Coronary artery (tissue), 2 donors: Measurements from ENCODE around the gene BRCA2.
"Not testable (repeated sequence)": the region's sequence is repeated elsewhere in the genome, so short reads cannot be mapped to it uniquely, and the experiment has no call there.

ENCODE experiments used
- DNase-seq: peaks from one replicate; pipeline ENCODE4 v3.0.0-alpha.2; 2017; ENCODE audit warnings: low spot score
- H3K27ac ChIP-seq, 2 donors: fragments of 200-600 bp; sonication (generic); one replicate each; pipeline ENCODE4 v1.5.1; 2016 to 2019
- H3K4me3 ChIP-seq: fragments of 200-600 bp; sonication (generic); 2 replicates; pipeline ENCODE4 v1.5.1; 2016; ENCODE audit warnings: mild to moderate bottlenecking, moderate library complexity
- TF ChIP-seq, protein P1 (sequence below): fragments of 200-600 bp; sonication (generic); IDR thresholded peaks from one replicate; pipeline ENCODE4 v1.5.1; 2019; ENCODE audit warnings: antibody characterized with exemption

BRCA2 gene

DNA sequence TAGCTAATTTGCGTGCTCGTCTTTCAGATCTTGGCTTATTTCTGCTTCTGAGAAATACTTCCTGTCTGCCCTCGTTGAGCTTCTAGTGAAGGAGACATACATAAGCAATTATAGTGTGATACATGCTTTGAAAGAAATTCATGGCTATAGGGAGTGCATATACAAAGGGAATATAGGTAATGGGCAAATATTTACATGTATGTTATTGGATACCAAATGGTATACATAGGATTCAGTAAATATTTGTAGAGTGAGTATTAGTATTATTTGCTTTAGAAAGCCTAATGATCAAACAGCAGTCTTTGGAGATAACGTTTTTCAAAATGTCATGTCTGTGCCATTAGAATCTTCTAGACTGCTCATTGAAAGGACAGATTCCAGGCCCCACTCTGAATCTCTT lies 5.2 kb downstream of the BRCA2 start:
- no peak for DNase-seq
- TF ChIP-seq, protein P1, sequence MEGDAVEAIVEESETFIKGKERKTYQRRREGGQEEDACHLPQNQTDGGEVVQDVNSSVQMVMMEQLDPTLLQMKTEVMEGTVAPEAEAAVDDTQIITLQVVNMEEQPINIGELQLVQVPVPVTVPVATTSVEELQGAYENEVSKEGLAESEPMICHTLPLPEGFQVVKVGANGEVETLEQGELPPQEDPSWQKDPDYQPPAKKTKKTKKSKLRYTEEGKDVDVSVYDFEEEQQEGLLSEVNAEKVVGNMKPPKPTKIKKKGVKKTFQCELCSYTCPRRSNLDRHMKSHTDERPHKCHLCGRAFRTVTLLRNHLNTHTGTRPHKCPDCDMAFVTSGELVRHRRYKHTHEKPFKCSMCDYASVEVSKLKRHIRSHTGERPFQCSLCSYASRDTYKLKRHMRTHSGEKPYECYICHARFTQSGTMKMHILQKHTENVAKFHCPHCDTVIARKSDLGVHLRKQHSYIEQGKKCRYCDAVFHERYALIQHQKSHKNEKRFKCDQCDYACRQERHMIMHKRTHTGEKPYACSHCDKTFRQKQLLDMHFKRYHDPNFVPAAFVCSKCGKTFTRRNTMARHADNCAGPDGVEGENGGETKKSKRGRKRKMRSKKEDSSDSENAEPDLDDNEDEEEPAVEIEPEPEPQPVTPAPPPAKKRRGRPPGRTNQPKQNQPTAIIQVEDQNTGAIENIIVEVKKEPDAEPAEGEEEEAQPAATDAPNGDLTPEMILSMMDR, result no peak
- no peak overlapping the region for H3K4me3 ChIP-seq
- no peak overlapping the region for H3K27ac ChIP-seq

DNA sequence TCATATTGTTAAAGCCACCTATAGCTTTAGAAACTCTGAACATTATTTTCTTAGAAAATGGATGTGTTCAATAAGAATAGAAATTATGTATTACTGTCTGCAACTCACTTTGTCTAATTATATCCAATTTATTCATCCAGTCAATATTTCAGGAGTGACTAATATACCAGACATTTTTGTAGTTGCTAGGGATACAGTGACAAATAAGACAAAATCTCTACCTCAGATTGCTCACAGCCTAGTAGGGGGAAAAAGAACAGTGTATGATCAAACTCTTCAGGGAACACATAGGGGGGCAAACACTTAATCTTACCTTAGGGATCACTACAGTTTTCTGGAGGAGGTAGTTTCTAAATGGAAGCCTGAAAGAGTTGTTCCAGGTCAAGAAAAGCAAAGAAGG lies 8.6 kb downstream of the BRCA2 start:
- TF ChIP-seq, protein P1, result no peak
- H3K27ac ChIP-seq, result no peak overlapping the region
- no peak for DNase-seq
- H3K4me3 ChIP-seq, result no peak overlapping the region

DNA sequence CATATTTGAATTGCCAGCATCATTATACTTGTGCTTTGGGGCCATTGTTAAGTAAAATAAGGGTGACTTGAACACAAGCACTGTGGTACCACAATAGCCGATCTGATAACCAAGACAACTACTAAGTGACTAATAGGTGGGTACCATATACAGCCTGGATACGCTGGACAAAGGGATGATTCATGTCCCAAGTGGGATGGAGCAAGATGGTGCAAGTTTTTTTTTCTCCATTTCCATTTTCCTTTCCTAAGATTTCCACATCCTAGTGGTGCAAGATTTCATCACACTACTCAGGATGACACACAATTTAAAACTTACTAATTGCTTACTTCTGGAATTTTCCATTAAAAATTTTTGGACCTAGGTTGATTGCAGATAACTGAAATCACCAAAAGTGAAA lies 15.1 kb downstream of the BRCA2 start:
- no peak overlapping the region for H3K27ac ChIP-seq
- no peak overlapping the region for H3K4me3 ChIP-seq
- TF ChIP-seq, protein P1, result no peak
- DNase-seq, result no peak

DNA sequence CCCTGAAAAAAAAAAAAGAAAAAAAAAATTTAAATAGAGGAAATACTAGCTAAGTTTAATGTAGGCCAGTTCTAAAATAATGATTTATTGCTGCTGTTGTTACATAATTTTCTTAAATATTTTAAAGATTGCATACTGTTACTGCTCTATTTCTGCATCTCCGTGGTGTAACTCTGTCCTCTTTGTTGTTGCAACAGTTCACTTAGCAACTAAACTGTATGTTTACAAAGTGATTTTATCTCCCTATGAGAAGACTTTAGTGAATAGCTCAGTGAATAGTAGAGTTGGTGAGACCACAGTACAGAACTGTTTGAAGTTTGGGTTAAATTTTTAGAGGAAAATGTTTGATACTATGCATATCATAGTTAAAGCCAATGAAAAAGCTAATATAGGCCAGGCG lies 19.4 kb downstream of the BRCA2 start:
- TF ChIP-seq, protein P1, result no peak
- DNase-seq, result no peak
- H3K27ac ChIP-seq, result no peak overlapping the region
- no peak overlapping the region for H3K4me3 ChIP-seq

DNA sequence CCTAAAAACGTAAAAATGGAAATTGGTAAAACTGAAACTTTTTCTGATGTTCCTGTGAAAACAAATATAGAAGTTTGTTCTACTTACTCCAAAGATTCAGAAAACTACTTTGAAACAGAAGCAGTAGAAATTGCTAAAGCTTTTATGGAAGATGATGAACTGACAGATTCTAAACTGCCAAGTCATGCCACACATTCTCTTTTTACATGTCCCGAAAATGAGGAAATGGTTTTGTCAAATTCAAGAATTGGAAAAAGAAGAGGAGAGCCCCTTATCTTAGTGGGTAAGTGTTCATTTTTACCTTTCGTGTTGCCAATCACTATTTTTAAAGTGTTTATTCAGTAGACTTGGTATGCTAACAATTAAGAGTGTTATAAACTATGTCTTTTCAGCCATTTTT lies 25.6 kb downstream of the BRCA2 start:
- TF ChIP-seq, protein P1, result no peak
- DNase-seq, result no peak
- no peak overlapping the region for H3K27ac ChIP-seq
- no peak overlapping the region for H3K4me3 ChIP-seq

DNA sequence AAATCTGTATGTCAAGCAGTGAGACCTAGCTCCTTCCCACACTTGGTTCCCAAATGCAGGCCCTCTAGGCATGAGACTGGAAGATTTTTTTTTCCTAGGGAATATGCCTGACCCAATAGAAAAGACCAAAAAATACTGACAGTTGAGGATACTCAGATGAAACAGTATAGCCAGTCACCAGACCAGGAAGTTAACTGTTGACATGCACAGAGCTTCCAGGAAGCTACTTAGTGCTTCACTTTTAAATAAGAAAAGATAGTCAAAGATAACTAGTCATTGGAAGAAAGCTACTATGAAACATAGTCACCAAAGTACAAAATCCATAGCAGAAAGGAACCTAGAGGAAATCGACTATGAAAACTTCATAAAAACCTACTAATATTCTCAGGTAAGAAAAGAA lies 32.3 kb downstream of the BRCA2 start:
- Histone ChIP-seq H3K27ac (no peak overlapping the region), H3K4me3 (no peak overlapping the region)
- TF ChIP-seq, protein P1, result no peak
- DNase-seq, result no peak

DNA sequence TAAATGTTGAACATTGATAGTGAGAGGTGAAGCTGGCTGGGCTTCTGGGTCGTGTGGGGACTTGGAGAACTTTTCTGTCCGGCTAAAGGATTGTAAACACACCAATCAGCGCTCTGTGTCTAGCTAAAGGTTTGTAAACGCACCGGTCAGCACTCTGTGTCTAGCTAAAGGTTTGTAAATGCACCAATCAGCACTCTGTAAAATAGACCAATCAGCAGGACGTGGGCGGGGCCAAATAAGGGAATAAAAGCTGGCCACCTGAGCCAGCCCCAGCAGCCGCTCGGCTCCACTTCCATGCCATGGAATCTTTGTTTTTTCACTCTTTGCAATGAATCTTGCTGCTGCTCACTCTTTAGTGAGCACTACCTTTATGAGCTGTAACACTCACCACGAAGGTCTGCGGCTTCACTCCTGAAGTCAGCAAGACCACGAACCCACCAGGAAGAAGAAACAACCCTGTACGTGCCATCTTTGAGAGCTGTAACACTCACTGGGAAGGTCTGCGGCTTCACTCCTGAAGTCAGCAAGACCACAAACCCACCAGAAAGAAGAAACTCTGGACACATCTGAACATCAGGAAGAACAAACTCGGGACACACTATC lies 35.6 kb downstream of the BRCA2 start:
- not testable (repeated sequence) for H3K27ac ChIP-seq, DNase-seq, H3K4me3 ChIP-seq

DNA sequence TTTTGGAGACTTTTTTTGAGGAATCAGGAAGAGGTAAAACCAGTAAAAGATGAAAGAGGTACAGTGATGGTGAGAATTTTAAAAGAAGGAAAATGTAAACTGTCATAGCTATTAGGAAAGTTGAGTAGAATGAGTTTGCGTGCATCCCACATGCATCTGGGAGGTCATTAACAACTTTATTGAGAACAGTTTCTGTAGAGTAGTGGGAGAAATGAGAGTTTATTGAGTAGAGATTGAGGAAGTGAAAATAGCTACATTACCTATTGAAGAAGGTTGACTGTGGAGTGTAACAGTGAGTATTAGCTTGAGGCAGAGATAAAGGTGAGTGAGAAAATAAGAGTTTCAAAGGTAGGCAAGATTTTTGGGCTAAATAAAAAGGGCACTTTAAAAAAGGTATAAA lies 38.7 kb downstream of the BRCA2 start:
- H3K4me3 ChIP-seq, result no peak overlapping the region
- TF ChIP-seq, protein P1, result no peak
- no peak overlapping the region for H3K27ac ChIP-seq
- DNase-seq, result no peak

DNA sequence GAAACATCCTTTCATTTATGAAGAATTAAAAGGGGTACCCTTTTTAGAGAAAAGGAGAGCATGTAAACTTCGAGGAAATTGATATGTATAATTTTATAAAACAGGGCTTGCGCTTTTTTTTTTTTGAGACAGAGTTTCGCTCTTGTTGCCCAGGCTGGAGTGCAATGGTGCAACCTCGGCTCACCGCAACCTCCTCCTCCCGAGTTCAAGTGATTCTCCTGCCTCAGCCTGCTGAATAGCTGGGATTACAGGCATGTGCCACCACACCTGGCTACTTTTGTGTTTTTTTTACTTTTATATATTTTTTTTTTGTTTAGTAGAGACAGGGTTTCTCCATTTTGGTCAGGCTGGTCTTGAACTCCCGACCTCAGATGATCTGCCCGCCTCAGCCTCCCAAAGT lies 40.6 kb downstream of the BRCA2 start:
- not testable (repeated sequence) for DNase-seq

More for the DNA sequence above, 40.6 kb downstream of the BRCA2 start:
- H3K27ac ChIP-seq, H3K4me3 ChIP-seq: not testable (repeated sequence)
